NCI-H526 (cell line): ENCODE data around the gene TP73.
"Not testable (repeated sequence)": the region's sequence is repeated elsewhere in the genome, so short reads cannot be mapped to it uniquely, and the experiment has no call there.

Source experiments
- DNase-seq, 2 experiments: peaks; one replicate each; lab custom pipeline; 2025; lab: John Stamatoyannopoulos, UW

Gene TP73

GRCh38 chr1:3618881-3619671 is 33.2 kb upstream of the TP73 start:
- DNase-seq = peak; percentile 49 to 77

GRCh38 chr1:3620708-3621107 is 31.6 kb upstream of the TP73 start:
- no peak for DNase-seq

GRCh38 chr1:3621151-3621671 is 31.1 kb upstream of the TP73 start:
- DNase-seq = peak; percentile 22 to 57

GRCh38 chr1:3622102-3622501 is 30.2 kb upstream of the TP73 start:
- DNase-seq = not testable (repeated sequence)

- no peak for DNase-seq
Measured at GRCh38 chr1:3623441-3624199, 28.7 kb upstream of the TP73 start.

- DNase-seq = peak; percentile 86 to 98
Measured at GRCh38 chr1:3624200-3625136, 27.8 kb upstream of the TP73 start, which contains the start of gene TPRG1L. TSS of gene TPRG1L (plus strand) at chr1:3625015. CDS start at chr1:3625073, 58 bp downstream.

- DNase-seq = peak in 1 of 2 experiments; percentile 51
Measured at GRCh38 chr1:3625151-3625907, 27.0 kb upstream of the TP73 start.

GRCh38 chr1:3626025-3626424 is 26.3 kb upstream of the TP73 start:
- no peak for DNase-seq

- no peak for DNase-seq
Measured at GRCh38 chr1:3627515-3628253, 24.6 kb upstream of the TP73 start.

GRCh38 chr1:3628445-3628844 is 23.9 kb upstream of the TP73 start:
- no peak for DNase-seq

GRCh38 chr1:3629561-3630160 is 22.7 kb upstream of the TP73 start:
- DNase-seq = no peak

GRCh38 chr1:3630161-3630611 is 22.1 kb upstream of the TP73 start:
- no peak for DNase-seq

- DNase-seq = no peak
Measured at GRCh38 chr1:3630914-3631313, 21.4 kb upstream of the TP73 start.

- DNase-seq = no peak
Measured at GRCh38 chr1:3631320-3632260, 20.7 kb upstream of the TP73 start.

- no peak for DNase-seq
Measured at GRCh38 chr1:3632298-3632697, 20.0 kb upstream of the TP73 start.

- no peak for DNase-seq
Measured at GRCh38 chr1:3632716-3633343, 19.5 kb upstream of the TP73 start.

GRCh38 chr1:3633344-3634058 is 18.8 kb upstream of the TP73 start:
- DNase-seq = no peak
